HCT116 (cell line): Measurements from ENCODE around the gene RRAGC. TPM values are rescaled to one million over a fixed set of nuclear protein-coding genes. Genes with fewer than 3 reads are reported as not detected.

Experiments used
- ATAC-seq: fragments of 200-7000 bp; cut with Tn5 transposase; 2 replicates; pipeline ENCODE4 v1.9.1; 2020; ENCODE audit warnings: mild to moderate bottlenecking, moderate library complexity
- BruUV-seq: library from RNA; stranded (reverse); fragments of 400-500 nt; replicated peaks from 2 replicates; lab custom pipeline; 2021; lab: Mats Ljungman, UMichigan
- CTCF ChIA-PET: fragments of 300-600 bp; sonication (Branson Sonifier 250); formaldehyde crosslinking; loops from one replicate; lab custom pipeline; 2021; ENCODE audit warnings: antibody characterized with exemption; lab: Charles Lee
- POLR2A ChIA-PET: fragments of 300-600, 350-600 bp; sonication (Branson Sonifier 250); formaldehyde crosslinking; loops from one replicate; lab custom pipeline; 2021; ENCODE audit warnings: antibody characterized with exemption; lab: Charles Lee
- RAD21 ChIA-PET, 2 experiments: fragments of 300-600 bp; sonication (Branson Sonifier 250); formaldehyde crosslinking; loops; one replicate each; lab custom pipeline; 2023; ENCODE audit warnings: low total read pairs in 2 of 2; ENCODE audit not compliant: uncharacterized antibody in 2 of 2, unreplicated experiment in 2 of 2, low non-redundant PET in 1 of 2; lab: Charles Lee
- DNase-seq: peaks from one replicate; pipeline ENCODE4 v3.0.0-alpha.2; 2010; ENCODE audit warnings: low read depth, low spot score
- H2AFZ ChIP-seq: fragments of 200-600 bp; shearing (Covaris generic), sonication (generic); 2 replicates; pipeline ENCODE4 v1.6.1; 2017; ENCODE audit warnings: low read depth, mixed run types, mixed read lengths, antibody characterized with exemption, low read length; ENCODE audit not compliant: poor library complexity, severe bottlenecking
- H3K27ac ChIP-seq: 2 replicates; pipeline ENCODE4 v1.5.1; 2012; ENCODE audit warnings: low read depth, low read length
- H3K27me3 ChIP-seq: fragments of 200-600 bp; sonication (generic); 2 replicates; pipeline ENCODE4 v1.6.1; 2016; ENCODE audit warnings: mixed run types, low read length, mixed read lengths; ENCODE audit not compliant: insufficient read depth
- H3K36me3 ChIP-seq, 2 experiments: fragments of 200-500 bp in 1 of 2; fragments of 200-600 bp in 1 of 2; sonication (Bioruptor generic) in 1 of 2; sonication (generic) in 1 of 2; 2 replicates each; pipeline versions ENCODE4 v1.5.1 to v1.6.1; 2014 to 2016; ENCODE audit warnings: low read length in 2 of 2, inconsistent platforms in 1 of 2, mixed read lengths in 1 of 2, mixed run types in 1 of 2; ENCODE audit not compliant: insufficient read depth in 2 of 2, control insufficient read depth in 1 of 2
- H3K4me1 ChIP-seq, 2 experiments: fragments of 200-600 bp in 1 of 2; sonication (generic) in 1 of 2; 2 replicates each; pipeline versions ENCODE4 v1.5.1 to v1.6.1; 2012 to 2017; ENCODE audit warnings: low read length in 2 of 2, inconsistent platforms in 1 of 2, mild to moderate bottlenecking in 1 of 2, mixed read lengths in 1 of 2, mixed run types in 1 of 2, moderate library complexity in 1 of 2; ENCODE audit not compliant: insufficient read depth in 2 of 2, control insufficient read depth in 1 of 2
- H3K4me2 ChIP-seq: fragments of 200-600 bp; sonication (generic); 2 replicates; pipeline ENCODE4 v1.6.1; 2017; ENCODE audit warnings: mixed run types, low read length, mixed read lengths
- H3K4me3 ChIP-seq, 2 experiments: fragments of 200-600 bp in 1 of 2; sonication (generic) in 1 of 2; replicated peaks in 1 of 2; 2 replicates each; pipeline ENCODE4 v1.5.1; 2011 to 2016; ENCODE audit warnings: low read length in 2 of 2, control low read depth in 1 of 2, low read depth in 1 of 2, mild to moderate bottlenecking in 1 of 2, mixed read lengths in 1 of 2, mixed run types in 1 of 2
- H3K79me2 ChIP-seq: fragments of 200-600 bp; sonication (generic); 2 replicates; pipeline ENCODE4 v1.6.1; 2017; ENCODE audit warnings: mild to moderate bottlenecking, mixed run types, low read length, moderate library complexity, mixed read lengths; ENCODE audit not compliant: insufficient read depth
- H3K9ac ChIP-seq: fragments of 200-600 bp; sonication (generic); 2 replicates; pipeline ENCODE4 v1.6.1; 2016; ENCODE audit warnings: low read length, mixed read lengths
- H3K9me2 ChIP-seq: fragments of 200-600 bp; sonication (generic), shearing (Covaris generic); 2 replicates; pipeline ENCODE4 v1.6.1; 2017; ENCODE audit warnings: mixed run types, mild to moderate bottlenecking, moderate library complexity; ENCODE audit not compliant: insufficient read depth
- H3K9me3 ChIP-seq, 2 experiments: fragments of 200-500 bp in 1 of 2; fragments of 200-600 bp in 1 of 2; sonication (Bioruptor generic) in 1 of 2; sonication (generic) in 1 of 2; 2 replicates each; pipeline ENCODE4 v1.6.1; 2014 to 2017; ENCODE audit warnings: low read length in 2 of 2, mixed read lengths in 2 of 2, inconsistent platforms in 1 of 2, low read depth in 1 of 2, mild to moderate bottlenecking in 1 of 2, mixed run types in 1 of 2, moderate library complexity in 1 of 2; ENCODE audit not compliant: control insufficient read depth in 1 of 2, insufficient read depth in 1 of 2
- H4K20me1 ChIP-seq: fragments of 200-600 bp; sonication (generic), shearing (Covaris generic); 2 replicates; pipeline ENCODE4 v1.6.1; 2017; ENCODE audit warnings: mixed run types, mild to moderate bottlenecking, moderate library complexity; ENCODE audit not compliant: insufficient read depth
- CBX3 ChIP-seq: IDR thresholded peaks from 2 replicates; pipeline ENCODE4 v1.6.1; 2012; ENCODE audit warnings: low read depth
- CEBPB ChIP-seq: IDR thresholded peaks from 2 replicates; pipeline ENCODE4 v1.6.1; 2012; ENCODE audit warnings: low read depth
- ELF1 ChIP-seq: IDR thresholded peaks from 2 replicates; pipeline ENCODE4 v1.6.1; 2012; ENCODE audit warnings: low read depth, borderline replicate concordance
- MAX ChIP-seq: IDR thresholded peaks from 2 replicates; pipeline ENCODE4 v1.6.1; 2012
- POLR2AphosphoS5 ChIP-seq: IDR thresholded peaks from 2 replicates; pipeline ENCODE4 v1.6.1; 2011; ENCODE audit warnings: mild to moderate bottlenecking, low read depth, low read length, moderate library complexity
- RAD21 ChIP-seq: IDR thresholded peaks from 2 replicates; pipeline ENCODE4 v1.6.1; 2012; ENCODE audit warnings: low read depth, mild to moderate bottlenecking
- SRF ChIP-seq: IDR thresholded peaks from 2 replicates; pipeline ENCODE4 v1.6.1; 2012; ENCODE audit warnings: low read depth
- YY1 ChIP-seq: IDR thresholded peaks from 2 replicates; pipeline ENCODE4 v1.6.1; 2011; ENCODE audit warnings: low read length, low read depth, moderate library complexity, mild to moderate bottlenecking; ENCODE audit not compliant: insufficient replicate concordance; ENCODE audit errors: extremely low read depth
- ZFX ChIP-seq: fragments of 450-650 bp; IDR thresholded peaks from 2 replicates; pipeline ENCODE4 v1.6.1; 2017
- intact Hi-C: fragments of 100-400 bp; cut with micrococcal nuclease; formaldehyde crosslinking; loops from 2 replicates; pipeline ENCODE4 v1.10.0; 2022
- total RNA-seq: library from RNA; stranded (reverse); gene quantifications from one replicate; pipeline ENCODE4 v1.2.1, GENCODE V29; 2021; ENCODE audit not compliant: unreplicated experiment
- TF ChIP-seq, protein P1 (sequence below): IDR thresholded peaks from 2 replicates; pipeline ENCODE4 v1.6.1; 2012
- TF ChIP-seq, protein P2 (sequence below): IDR thresholded peaks from 2 replicates; pipeline ENCODE4 v1.6.1; 2011; ENCODE audit warnings: mild to moderate bottlenecking, low read length, moderate library complexity; ENCODE audit not compliant: insufficient replicate concordance; ENCODE audit errors: extremely low read depth

RRAGC gene
- total RNA-seq, 1 experiment from 2014 or later = 11.7 TPM

DNA sequence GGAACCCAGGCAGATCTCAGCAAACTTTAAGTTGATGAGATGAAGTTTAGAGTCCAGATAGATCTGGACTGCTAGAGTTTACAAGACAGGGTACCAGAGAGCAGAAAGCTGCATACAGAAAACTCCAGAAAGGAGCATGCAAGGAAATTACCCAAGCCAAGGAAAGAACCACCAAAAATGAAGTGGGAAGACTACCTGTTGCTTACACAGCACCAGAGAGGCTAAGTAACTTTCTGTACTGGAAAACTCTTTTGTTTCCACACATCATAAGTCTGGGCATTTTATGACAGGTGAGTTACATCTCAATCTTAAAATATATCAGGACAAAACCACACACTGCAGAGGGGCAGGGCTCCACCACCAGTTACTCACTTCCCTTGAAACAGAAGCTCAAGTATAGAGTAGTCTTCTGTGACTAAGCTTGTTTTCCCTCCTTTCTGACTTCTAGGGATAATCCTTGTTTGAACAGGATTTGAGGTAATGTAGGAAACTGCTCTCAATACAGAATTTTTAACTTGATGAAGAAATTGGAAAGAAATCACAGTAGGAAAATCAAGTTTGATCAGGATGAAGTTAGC is 39.2 kb upstream of the RRAGC start:
- Histone ChIP-seq H3K4me3 (no peak overlapping the region), H3K36me3 (no peaks in the 10 kb centered on the region), H3K9ac (no peak overlapping the region), H3K27ac (no peak overlapping the region), H3K27me3 (no peaks in the 10 kb centered on the region), H3K4me2 (no peak overlapping the region), H3K9me3 (no peaks in the 10 kb centered on the region)
- ATAC-seq (no peak), DNase-seq (no peak)
- RAD21 ChIA-PET = no interaction called here
- no TSS peak for BruUV-seq
- TF ChIP-seq ELF1 = no peak
- TF ChIP-seq SRF = no peak
- no peak for TF ChIP-seq YY1
- no peak for TF ChIP-seq MAX
- TF ChIP-seq, all 23 proteins: peak for 0
- Histone ChIP-seq H3K4me1 (no peaks in the 10 kb centered on the region), H2AFZ (no peak overlapping the region), H3K9me2 (no peaks in the 10 kb centered on the region), H3K79me2 (no peaks in the 10 kb centered on the region), H4K20me1 (no peaks in the 10 kb centered on the region)
- ChIA-PET CTCF (no interaction called here), POLR2A (no interaction called here)
- intact Hi-C loops = no loop called here

- Histone ChIP-seq H3K9me3 (no peaks in the 10 kb centered on the region), H3K4me3 (no peak overlapping the region), H3K9ac (no peak overlapping the region), H3K4me2 (no peak overlapping the region), H3K27me3 (no peaks in the 10 kb centered on the region), H3K4me1 (no peaks in the 10 kb centered on the region), H3K9me2 (no peaks in the 10 kb centered on the region), H4K20me1 (no peaks in the 10 kb centered on the region), H3K27ac (no peak overlapping the region), H3K79me2 (no peaks in the 10 kb centered on the region), H2AFZ (no peak overlapping the region), H3K36me3 (no peaks in the 10 kb centered on the region)
- TF ChIP-seq CEBPB (no peak), POLR2AphosphoS5 (no peak), CBX3 (no peak), ZFX (no peak), ELF1 (no peak), MAX (no peak), RAD21 (no peak)
- TF ChIP-seq, protein P1, sequence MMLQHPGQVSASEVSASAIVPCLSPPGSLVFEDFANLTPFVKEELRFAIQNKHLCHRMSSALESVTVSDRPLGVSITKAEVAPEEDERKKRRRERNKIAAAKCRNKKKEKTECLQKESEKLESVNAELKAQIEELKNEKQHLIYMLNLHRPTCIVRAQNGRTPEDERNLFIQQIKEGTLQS = no peak
- TF ChIP-seq, protein P2, sequence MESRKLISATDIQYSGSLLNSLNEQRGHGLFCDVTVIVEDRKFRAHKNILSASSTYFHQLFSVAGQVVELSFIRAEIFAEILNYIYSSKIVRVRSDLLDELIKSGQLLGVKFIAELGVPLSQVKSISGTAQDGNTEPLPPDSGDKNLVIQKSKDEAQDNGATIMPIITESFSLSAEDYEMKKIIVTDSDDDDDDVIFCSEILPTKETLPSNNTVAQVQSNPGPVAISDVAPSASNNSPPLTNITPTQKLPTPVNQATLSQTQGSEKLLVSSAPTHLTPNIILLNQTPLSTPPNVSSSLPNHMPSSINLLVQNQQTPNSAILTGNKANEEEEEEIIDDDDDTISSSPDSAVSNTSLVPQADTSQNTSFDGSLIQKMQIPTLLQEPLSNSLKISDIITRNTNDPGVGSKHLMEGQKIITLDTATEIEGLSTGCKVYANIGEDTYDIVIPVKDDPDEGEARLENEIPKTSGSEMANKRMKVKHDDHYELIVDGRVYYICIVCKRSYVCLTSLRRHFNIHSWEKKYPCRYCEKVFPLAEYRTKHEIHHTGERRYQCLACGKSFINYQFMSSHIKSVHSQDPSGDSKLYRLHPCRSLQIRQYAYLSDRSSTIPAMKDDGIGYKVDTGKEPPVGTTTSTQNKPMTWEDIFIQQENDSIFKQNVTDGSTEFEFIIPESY = no peak
- intact Hi-C loops = no loop called here
- no peak for DNase-seq
- CTCF ChIA-PET = no interaction called here
- RAD21 ChIA-PET = no interaction called here
- POLR2A ChIA-PET = no interaction called here
- BruUV-seq = no TSS peak
- no peak for ATAC-seq
These were observed 36.6 kb upstream of the RRAGC start for GRCh38 chr1:38896169-38896568.
